Hepatocyte (in vitro differentiated cells): Measurements from ENCODE around the gene TTC5. TPM values are rescaled to one million over a fixed set of nuclear protein-coding genes. Genes with fewer than 3 reads are reported as not detected.

Experiments used
- DNase-seq: peaks from one replicate; pipeline ENCODE4 v3.0.0-alpha.2; 2016; ENCODE audit warnings: low spot score
- H2AFZ ChIP-seq: fragments of 200-600 bp; sonication (generic); 2 replicates; pipeline ENCODE4 v1.6.0; 2016; ENCODE audit warnings: antibody characterized with exemption, mild to moderate bottlenecking
- H3K27ac ChIP-seq: fragments of 200-600 bp; sonication (generic); 2 replicates; pipeline ENCODE4 v1.5.1; 2016; ENCODE audit warnings: mild to moderate bottlenecking
- H3K27me3 ChIP-seq: fragments of 200-600 bp; sonication (generic); 2 replicates; pipeline ENCODE4 v1.6.1; 2016
- H3K36me3 ChIP-seq: fragments of 200-600 bp; sonication (generic); replicated peaks from 2 replicates; pipeline ENCODE4 v1.5.1; 2016; ENCODE audit warnings: low read depth; ENCODE audit not compliant: insufficient read depth
- H3K4me1 ChIP-seq: fragments of 200-600 bp; sonication (generic); 2 replicates; pipeline ENCODE4 v1.5.1; 2016; ENCODE audit warnings: mild to moderate bottlenecking, moderate library complexity; ENCODE audit not compliant: insufficient read depth
- H3K4me2 ChIP-seq: fragments of 200-600 bp; sonication (generic); 2 replicates; pipeline ENCODE4 v1.6.0; 2016
- H3K4me3 ChIP-seq: fragments of 200-600 bp; sonication (generic); 2 replicates; pipeline ENCODE4 v1.5.1; 2016; ENCODE audit warnings: mild to moderate bottlenecking
- H3K79me2 ChIP-seq: fragments of 200-600 bp; sonication (generic); 2 replicates; pipeline ENCODE4 v1.6.0; 2017; ENCODE audit warnings: mild to moderate bottlenecking
- H3K9me2 ChIP-seq: fragments of 200-600 bp; sonication (generic); replicated peaks from 2 replicates; pipeline ENCODE4 v1.6.0; 2017; ENCODE audit warnings: mild to moderate bottlenecking; ENCODE audit not compliant: insufficient read depth
- H3K9me3 ChIP-seq: fragments of 200-600 bp; sonication (generic); 2 replicates; pipeline ENCODE4 v1.5.1; 2016; ENCODE audit warnings: low read depth, mild to moderate bottlenecking
- H4K20me1 ChIP-seq: fragments of 200-600 bp; sonication (generic); 2 replicates; pipeline ENCODE4 v1.6.0; 2016; ENCODE audit warnings: mild to moderate bottlenecking; ENCODE audit not compliant: insufficient read depth, poor library complexity, severe bottlenecking
- EZH2 ChIP-seq: fragments of 200-600 bp; sonication (generic); IDR thresholded peaks from 2 replicates; pipeline ENCODE4 v1.6.1; 2016; ENCODE audit warnings: antibody characterized with exemption, mild to moderate bottlenecking, borderline replicate concordance
- EZH2phosphoT487 ChIP-seq: fragments of 200-600 bp; sonication (generic); IDR thresholded peaks from one replicate; pipeline ENCODE4 v1.6.1; 2018; ENCODE audit warnings: antibody characterized with exemption, mild to moderate bottlenecking, low read depth, moderate library complexity; ENCODE audit not compliant: unreplicated experiment, severe bottlenecking
- WGBS: methylation state at CpG from one replicate; pipeline ENCODE4 v1.1.6; 2016; ENCODE audit warnings: low lambda C conversion rate; ENCODE audit errors: missing lambda C conversion rate; 5-methylcytosine and 5-hydroxymethylcytosine counted together
- polyA plus RNA-seq: library from polyadenylated mRNA; unstranded; fragments of >200 nt; fragmentation: Nextera tagmentation; extraction: Ambion mirVana; gene quantifications from 2 replicates; pipeline ENCODE4 v1.2.1, GENCODE V29; 2016
- total RNA-seq: library from RNA; depleted of rRNA; stranded (reverse); fragments of >200 nt; gene quantifications from 2 replicates; pipeline ENCODE4 v1.2.3, GENCODE V29; 2014
- TF ChIP-seq, protein P1 (sequence below): fragments of 200-600 bp; sonication (generic); IDR thresholded peaks from 2 replicates; pipeline ENCODE4 v1.5.1; 2016; ENCODE audit warnings: antibody characterized with exemption, mild to moderate bottlenecking; ENCODE audit not compliant: poor library complexity

Gene TTC5
- total and polyA plus RNA-seq, 2 experiments from 2014 or later, result 10.8 to 17.4 TPM

DNA sequence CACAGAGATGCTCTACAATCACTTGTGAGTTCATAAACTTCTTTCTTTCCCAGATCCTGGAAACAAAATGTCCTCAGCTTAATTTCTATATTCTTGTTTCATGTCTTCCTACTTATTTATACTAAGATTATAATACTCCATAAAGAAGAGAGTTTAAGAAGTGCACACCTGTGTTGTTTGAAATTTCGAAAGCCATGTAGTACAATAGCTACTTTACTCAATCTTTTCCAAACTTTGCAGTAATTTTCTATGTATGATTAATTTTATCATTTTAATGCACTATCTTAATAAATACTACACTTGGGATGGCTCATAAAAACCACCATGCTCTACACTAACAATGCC lies 300 bp upstream of the TTC5 start:
- H3K79me2 ChIP-seq, result peaks cover 26% of the 10 kb centered on the region
- TF ChIP-seq EZH2, result no peak
- TF ChIP-seq, protein P1, sequence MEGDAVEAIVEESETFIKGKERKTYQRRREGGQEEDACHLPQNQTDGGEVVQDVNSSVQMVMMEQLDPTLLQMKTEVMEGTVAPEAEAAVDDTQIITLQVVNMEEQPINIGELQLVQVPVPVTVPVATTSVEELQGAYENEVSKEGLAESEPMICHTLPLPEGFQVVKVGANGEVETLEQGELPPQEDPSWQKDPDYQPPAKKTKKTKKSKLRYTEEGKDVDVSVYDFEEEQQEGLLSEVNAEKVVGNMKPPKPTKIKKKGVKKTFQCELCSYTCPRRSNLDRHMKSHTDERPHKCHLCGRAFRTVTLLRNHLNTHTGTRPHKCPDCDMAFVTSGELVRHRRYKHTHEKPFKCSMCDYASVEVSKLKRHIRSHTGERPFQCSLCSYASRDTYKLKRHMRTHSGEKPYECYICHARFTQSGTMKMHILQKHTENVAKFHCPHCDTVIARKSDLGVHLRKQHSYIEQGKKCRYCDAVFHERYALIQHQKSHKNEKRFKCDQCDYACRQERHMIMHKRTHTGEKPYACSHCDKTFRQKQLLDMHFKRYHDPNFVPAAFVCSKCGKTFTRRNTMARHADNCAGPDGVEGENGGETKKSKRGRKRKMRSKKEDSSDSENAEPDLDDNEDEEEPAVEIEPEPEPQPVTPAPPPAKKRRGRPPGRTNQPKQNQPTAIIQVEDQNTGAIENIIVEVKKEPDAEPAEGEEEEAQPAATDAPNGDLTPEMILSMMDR, result no peak
- TF ChIP-seq EZH2phosphoT487, result no peak
- no peaks in the 10 kb centered on the region for H3K27me3 ChIP-seq

DNA sequence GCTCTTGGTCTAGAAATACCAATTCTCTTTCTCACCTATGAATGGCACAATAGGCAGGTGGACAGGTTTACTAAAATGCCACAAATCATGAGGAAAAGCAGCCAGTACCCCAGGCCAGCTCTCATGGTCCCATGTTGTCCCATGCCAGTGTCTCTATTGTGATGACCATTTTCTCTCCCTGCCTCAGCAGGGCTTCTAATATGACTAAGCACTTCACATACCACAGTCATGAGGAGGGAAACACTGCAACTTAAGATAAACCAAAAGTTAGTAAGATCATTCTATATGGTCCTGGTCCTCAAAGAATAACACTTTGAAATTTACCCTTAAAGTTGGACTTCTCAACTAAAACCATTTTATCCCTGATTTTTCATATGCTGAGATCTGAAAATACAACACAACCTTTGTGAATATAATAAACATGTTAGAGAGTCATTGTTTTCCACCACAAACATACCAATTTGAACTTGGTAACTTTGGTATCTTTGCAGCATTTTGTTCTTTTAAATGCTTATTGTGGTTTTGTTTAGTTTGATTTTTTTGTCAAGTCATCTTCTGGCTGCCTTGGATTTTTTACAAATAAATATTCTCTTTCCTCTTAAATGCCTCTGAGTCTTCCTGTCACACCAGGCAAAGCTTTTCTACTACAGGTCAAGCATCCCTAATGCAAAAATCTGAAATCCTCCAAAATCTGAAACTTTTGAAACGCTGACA lies 3.6 kb downstream of the TTC5 start:
- Histone ChIP-seq H4K20me1 (no peaks in the 10 kb centered on the region), H3K27ac (no peak overlapping the region), H3K4me3 (no peak overlapping the region), H3K79me2 (peaks cover 26% of the 10 kb centered on the region), H2AFZ (no peak overlapping the region), H3K9me3 (no peaks in the 10 kb centered on the region), H3K4me2 (no peak overlapping the region), H3K27me3 (no peaks in the 10 kb centered on the region), H3K4me1 (peaks cover 8% of the 10 kb centered on the region), H3K9me2 (no peaks in the 10 kb centered on the region), H3K36me3 (no peaks in the 10 kb centered on the region)
- TF ChIP-seq EZH2phosphoT487, result no peak
- TF ChIP-seq EZH2, result no peak
- TF ChIP-seq, protein P1, result no peak
- WGBS, result 93% methylated on average over 1 of the region's 1 CpG
- no peak for DNase-seq

More for the DNA sequence above, 300 bp upstream of the TTC5 start:
- no peaks in the 10 kb centered on the region for H4K20me1 ChIP-seq
- WGBS, result 100% methylated on average over 1 of the region's 1 CpG
- no peaks in the 10 kb centered on the region for H3K9me2 ChIP-seq
- H3K4me3 ChIP-seq, result no peak overlapping the region
- H3K27ac ChIP-seq, result no peak overlapping the region
- DNase-seq, result no peak
- H3K9me3 ChIP-seq, result no peaks in the 10 kb centered on the region
- no peak overlapping the region for H3K4me2 ChIP-seq
- H3K4me1 ChIP-seq, result peaks cover 8% of the 10 kb centered on the region
- no peaks in the 10 kb centered on the region for H3K36me3 ChIP-seq
- no peak overlapping the region for H2AFZ ChIP-seq

DNA sequence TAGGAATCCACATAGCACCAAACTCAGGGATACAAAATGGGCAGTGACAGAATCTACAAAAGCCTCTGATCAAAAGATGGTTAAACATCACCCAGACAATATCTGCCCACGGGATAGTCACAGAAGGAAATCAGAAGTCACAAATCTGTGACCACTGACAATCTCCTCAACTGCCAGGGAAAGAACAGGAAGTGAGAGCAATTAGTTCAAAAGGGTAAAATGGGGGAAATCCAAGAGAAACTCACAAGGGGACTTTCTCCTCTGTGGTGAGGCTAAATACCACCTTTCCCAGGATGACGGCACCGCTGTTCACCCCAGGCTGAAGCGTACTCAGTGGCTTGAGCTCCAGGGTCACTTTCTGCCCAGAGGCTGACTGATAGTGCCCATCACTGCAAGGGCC lies 10.7 kb downstream of the TTC5 start:
- no peaks in the 10 kb centered on the region for H3K36me3 ChIP-seq
- H3K4me3 ChIP-seq, result no peak overlapping the region
- H3K4me2 ChIP-seq, result no peak overlapping the region
- no peaks in the 10 kb centered on the region for H3K4me1 ChIP-seq
- TF ChIP-seq, protein P1, result no peak
- TF ChIP-seq EZH2 (no peak), EZH2phosphoT487 (no peak)
- 95% methylated on average over 4 of the region's 4 CpGs for WGBS
- DNase-seq, result no peak
- no peaks in the 10 kb centered on the region for H3K79me2 ChIP-seq
- no peaks in the 10 kb centered on the region for H3K9me2 ChIP-seq
- H4K20me1 ChIP-seq, result no peaks in the 10 kb centered on the region
- no peaks in the 10 kb centered on the region for H3K27me3 ChIP-seq
- no peak overlapping the region for H3K27ac ChIP-seq
- H2AFZ ChIP-seq, result no peak overlapping the region
- no peaks in the 10 kb centered on the region for H3K9me3 ChIP-seq
